GM12878 (cell line): ENCODE data around the gene TIMD4. TPM values are rescaled to one million over a fixed set of nuclear protein-coding genes. Genes with fewer than 3 reads are reported as not detected.

Experiments used
- ATAC-seq: fragments of 200-7000 bp; cut with Tn5 transposase; 3 replicates; pipeline ENCODE4 v1.9.1; 2020; ENCODE audit warnings: mild to moderate bottlenecking, moderate library complexity
- BruUV-seq: library from RNA; stranded (reverse); fragments of 400-500 nt; replicated peaks from 2 replicates; lab custom pipeline; 2021; lab: Mats Ljungman, UMichigan
- CTCF ChIA-PET: fragments of 300-600 bp; sonication (Branson Sonifier 250); formaldehyde crosslinking; extraction: SDS; loops from one replicate; lab custom pipeline; 2021; ENCODE audit warnings: inconsistent platforms; lab: Yijun Ruan, JAX
- POLR2A ChIA-PET: fragments of 350-600 bp; formaldehyde crosslinking; extraction: SDS; loops from one replicate; lab custom pipeline; 2021; ENCODE audit warnings: inconsistent platforms; lab: Charles Lee
- RAD21 ChIA-PET: fragments of 300-600 bp; sonication (Branson Sonifier 250); formaldehyde crosslinking; loops from one replicate; lab custom pipeline; 2023; ENCODE audit warnings: antibody characterized with exemption; ENCODE audit not compliant: unreplicated experiment; lab: Charles Lee
- SMC1A ChIA-PET: fragments of 300-600 bp; sonication (Branson Sonifier 250); formaldehyde crosslinking; loops from one replicate; lab custom pipeline; 2023; ENCODE audit not compliant: unreplicated experiment, uncharacterized antibody; lab: Charles Lee
- DNase-seq: peaks from one replicate; pipeline ENCODE4 v3.0.0-alpha.2; 2011; ENCODE audit warnings: low read depth, low spot score
- FAIRE-seq: peaks from 3 replicates; lab custom pipeline; 2011; peaks lifted over from hg19 to GRCh38; lab: Jason Lieb, UNC
- H2AFZ ChIP-seq: 2 replicates; pipeline ENCODE4 v1.6.0; 2011; ENCODE audit warnings: low read depth, low read length, control low read depth; ENCODE audit not compliant: control insufficient read depth
- H3K27ac ChIP-seq: 2 replicates; pipeline ENCODE4 v1.5.1; 2011; ENCODE audit warnings: control low read depth; ENCODE audit not compliant: control insufficient read depth, insufficient read depth
- H3K27me3 ChIP-seq, 2 experiments: replicated peaks in 1 of 2; 2 replicates each; pipeline versions ENCODE4 v1.6.0 to v1.6.1; 2011; ENCODE audit warnings: low read length in 1 of 2; ENCODE audit not compliant: control insufficient read depth in 2 of 2, insufficient read depth in 2 of 2
- H3K36me3 ChIP-seq, 2 experiments: 2 replicates each; pipeline ENCODE4 v1.5.1; 2011; ENCODE audit warnings: low read length in 1 of 2; ENCODE audit not compliant: control insufficient read depth in 2 of 2, insufficient read depth in 2 of 2
- H3K4me1 ChIP-seq: 2 replicates; pipeline ENCODE4 v1.6.1; 2011; ENCODE audit warnings: mild to moderate bottlenecking, low read length, moderate library complexity, mixed read lengths; ENCODE audit not compliant: control insufficient read depth, insufficient read depth
- H3K4me2 ChIP-seq: 2 replicates; pipeline ENCODE4 v1.6.0; 2011; ENCODE audit warnings: control low read depth; ENCODE audit not compliant: control insufficient read depth, insufficient read depth
- H3K4me3 ChIP-seq: fragments of 200-600 bp; sonication (generic); 2 replicates; pipeline ENCODE4 v1.5.1; 2016
- H3K79me2 ChIP-seq: 2 replicates; pipeline ENCODE4 v1.6.0; 2011; ENCODE audit warnings: low read length; ENCODE audit not compliant: control insufficient read depth, insufficient read depth
- H3K9ac ChIP-seq: 2 replicates; pipeline ENCODE4 v1.8.0; 2011; ENCODE audit warnings: low read length, control low read depth, mixed read lengths; ENCODE audit not compliant: control insufficient read depth, insufficient read depth
- H3K9me3 ChIP-seq: replicated peaks from 3 replicates; pipeline ENCODE4 v1.5.1; 2011; ENCODE audit warnings: mild to moderate bottlenecking, low read length; ENCODE audit not compliant: control insufficient read depth, insufficient read depth
- H4K20me1 ChIP-seq: 2 replicates; pipeline ENCODE4 v1.6.0; 2011; ENCODE audit not compliant: control insufficient read depth, insufficient read depth
- CTCF ChIP-seq, 3 experiments: IDR thresholded peaks in 2 of 3; conservative IDR thresholded peaks in 1 of 3; 2 replicates each; pipeline ENCODE4 v1.5.1; 2011; ENCODE audit warnings: low read depth in 3 of 3, low read length in 3 of 3, mild to moderate bottlenecking in 3 of 3, control low read depth in 2 of 3, moderate library complexity in 2 of 3, inconsistent platforms in 1 of 3, mixed read lengths in 1 of 3; ENCODE audit not compliant: control insufficient read depth in 2 of 3, insufficient read depth in 1 of 3; ENCODE audit errors: extremely low read depth in 1 of 3
- FOXK2 ChIP-seq: fragments of 450-650 bp; IDR thresholded peaks from 2 replicates; pipeline ENCODE4 v1.6.1; 2017; ENCODE audit warnings: mild to moderate bottlenecking, moderate library complexity
- IRF3 ChIP-seq: fragments of 450-650 bp; IDR thresholded peaks from 2 replicates; pipeline ENCODE4 v1.6.1; 2014; ENCODE audit warnings: mild to moderate bottlenecking
- KAT2A ChIP-seq: conservative IDR thresholded peaks from 2 replicates; pipeline ENCODE4 v1.6.1; 2011; ENCODE audit warnings: low read depth, low read length; ENCODE audit not compliant: control insufficient read depth
- KLF5 ChIP-seq: fragments of 450-650 bp; IDR thresholded peaks from 2 replicates; pipeline ENCODE4 v1.6.1; 2014; ENCODE audit warnings: mild to moderate bottlenecking; ENCODE audit not compliant: partially characterized antibody
- NFYA ChIP-seq: IDR thresholded peaks from 2 replicates; pipeline ENCODE4 v1.6.1; 2011; ENCODE audit warnings: low read depth, mild to moderate bottlenecking, low read length, improper control_type of control experiment, borderline replicate concordance
- SMC3 ChIP-seq: IDR thresholded peaks from 2 replicates; pipeline ENCODE4 v1.6.1; 2011; ENCODE audit warnings: low read length, improper control_type of control experiment, borderline replicate concordance
- SP1 ChIP-seq: IDR thresholded peaks from one replicate; pipeline ENCODE4 v1.6.1; 2011; ENCODE audit warnings: low read depth, low read length
- ZBTB40 ChIP-seq: fragments of 450-650 bp; IDR thresholded peaks from 2 replicates; pipeline ENCODE4 v1.6.1; 2016; ENCODE audit warnings: mild to moderate bottlenecking, moderate library complexity, borderline replicate concordance
- ZNF622 ChIP-seq: fragments of 450-650 bp; IDR thresholded peaks from 2 replicates; pipeline ENCODE4 v1.6.1; 2017; ENCODE audit warnings: mild to moderate bottlenecking, inconsistent platforms
- WGBS: methylation state at CpG from one replicate; pipeline ENCODE4 v1.1.6; 2016; ENCODE audit warnings: low lambda C conversion rate; ENCODE audit not compliant: insufficient replicate concordance, insufficient coverage; ENCODE audit errors: missing lambda C conversion rate; 5-methylcytosine and 5-hydroxymethylcytosine counted together
- in situ Hi-C: fragments of 300-500 bp; cut with MboI; formaldehyde crosslinking; loops from 9 replicates; pipeline ENCODE4 v1.14.3; 2018; ENCODE audit warnings: mixed read lengths
- intact Hi-C: fragments of 100-400 bp; cut with micrococcal nuclease; formaldehyde crosslinking; loops from one replicate; pipeline ENCODE4 v1.14.2; 2022; ENCODE audit not compliant: unreplicated experiment
- polyA plus RNA-seq, 11 experiments: library from polyadenylated mRNA; depleted of rRNA in 4 of 11; unstranded in 6 of 11; stranded (reverse) in 5 of 11; fragments of >200 nt; fragmentation: Nextera tagmentation in 4 of 11; fragmentation: Illumina TruSeq in 1 of 11; extraction: Ambion mirVana in 4 of 11; extraction: Trizol in 1 of 11; gene quantifications; 1 replicate in 1 of 11; 2 replicates in 10 of 11; pipeline versions ENCODE4 v1.2.1 to v1.2.3, GENCODE V29; 2011 to 2016; ENCODE audit warnings: inconsistent platforms in 2 of 11, missing spikeins in 2 of 11, low read depth in 1 of 11
- total RNA-seq, 4 experiments: library from RNA; depleted of rRNA in 3 of 4; stranded (reverse); fragments of >200 nt in 3 of 4; fragmentation: Illumina TruSeq in 1 of 4; extraction: Trizol in 1 of 4; gene quantifications; 2 replicates each; pipeline versions ENCODE4 v1.2.1 to v1.2.3, GENCODE V29; 2013 to 2021
- TF ChIP-seq, protein P1 (sequence below): fragments of 450-650 bp; formaldehyde crosslinking; IDR thresholded peaks from 2 replicates; pipeline ENCODE4 v1.4.0; 2020; ENCODE audit warnings: mild to moderate bottlenecking, moderate library complexity

The TIMD4 gene
- total and polyA plus RNA-seq, 10 of the 15 experiments (the other 5 are each of a cell fraction or from before 2014, with no cell fraction given), result 1.3 to 15.4 (median 5.3) TPM

GRCh38 chr5:156913355-156913718 is 49.7 kb downstream of the TIMD4 start:
- no peaks in the 10 kb centered on the region for H4K20me1 ChIP-seq
- intact Hi-C loops (loop anchor here (10.0 kb wide), 1 partner anchor 681 kb away; no protein-coding TSS in a partner anchor), in situ Hi-C loops (no loop called here)
- RAD21 ChIA-PET, result interaction anchor here (0.9 to 9.4 kb wide), 9 partner anchors 9 to 359 kb away, joined by 3 to 218 read pairs (median 7); no protein-coding TSS in a partner anchor
- no peaks in the 10 kb centered on the region for H3K27me3 ChIP-seq
- DNase-seq, result no peak
- no TSS peak for BruUV-seq
- FAIRE-seq, result no peak
- WGBS, result 100% methylated on average over 3 of the region's 3 CpGs
- H3K9ac ChIP-seq, result peak overlapping the region; percentile 36; the same call in 1 of the 2 replicates
- SMC1A ChIA-PET, result interaction anchor here (0.8 to 11.8 kb wide), 12 partner anchors 9 to 229 kb away, joined by 3 to 228 read pairs (median 6); partner anchors contain the start of gene MED7
- peak overlapping the region; percentile 96 for H3K4me2 ChIP-seq
- ATAC-seq, result no peak; the same call in 2 of the 3 replicates
- H3K4me3 ChIP-seq, result peak overlapping the region; percentile 46; the same call in 1 of the 2 replicates
- CTCF ChIA-PET, result interaction anchor here (0.6 to 4.2 kb wide), 6 partner anchors 15 to 24 kb away, joined by 3 to 26 read pairs (median 6); no protein-coding TSS in a partner anchor
- POLR2A ChIA-PET, result interaction anchor here (0.9 to 2.1 kb wide), 4 partner anchors 13 to 33 kb away, joined by 3 to 11 read pairs (median 6); no protein-coding TSS in a partner anchor
- no peaks in the 10 kb centered on the region for H3K9me3 ChIP-seq
- H3K4me1 ChIP-seq, result peaks cover 17% of the 10 kb centered on the region
- peak overlapping the region; percentile 71 for H2AFZ ChIP-seq
- no peaks in the 10 kb centered on the region for H3K79me2 ChIP-seq
- peak overlapping the region; percentile 89 for H3K27ac ChIP-seq
- H3K36me3 ChIP-seq, result no peaks in the 10 kb centered on the region; a peak in 1 of 4 replicates
- no peak for TF ChIP-seq CTCF (IDR thresholded peaks at IDR 0.05 in 2 of 3, conservative IDR thresholded peaks at IDR 0.05 in 1 of 3; ENCODE audit: control insufficient read depth in 2 of 3, extremely low read depth in 1 of 3, insufficient read depth in 1 of 3, low read depth in 3 of 3, low read length in 3 of 3)
- TF ChIP-seq ZNF622, result no peak
- no peak for TF ChIP-seq FOXK2
- TF ChIP-seq, protein P1, sequence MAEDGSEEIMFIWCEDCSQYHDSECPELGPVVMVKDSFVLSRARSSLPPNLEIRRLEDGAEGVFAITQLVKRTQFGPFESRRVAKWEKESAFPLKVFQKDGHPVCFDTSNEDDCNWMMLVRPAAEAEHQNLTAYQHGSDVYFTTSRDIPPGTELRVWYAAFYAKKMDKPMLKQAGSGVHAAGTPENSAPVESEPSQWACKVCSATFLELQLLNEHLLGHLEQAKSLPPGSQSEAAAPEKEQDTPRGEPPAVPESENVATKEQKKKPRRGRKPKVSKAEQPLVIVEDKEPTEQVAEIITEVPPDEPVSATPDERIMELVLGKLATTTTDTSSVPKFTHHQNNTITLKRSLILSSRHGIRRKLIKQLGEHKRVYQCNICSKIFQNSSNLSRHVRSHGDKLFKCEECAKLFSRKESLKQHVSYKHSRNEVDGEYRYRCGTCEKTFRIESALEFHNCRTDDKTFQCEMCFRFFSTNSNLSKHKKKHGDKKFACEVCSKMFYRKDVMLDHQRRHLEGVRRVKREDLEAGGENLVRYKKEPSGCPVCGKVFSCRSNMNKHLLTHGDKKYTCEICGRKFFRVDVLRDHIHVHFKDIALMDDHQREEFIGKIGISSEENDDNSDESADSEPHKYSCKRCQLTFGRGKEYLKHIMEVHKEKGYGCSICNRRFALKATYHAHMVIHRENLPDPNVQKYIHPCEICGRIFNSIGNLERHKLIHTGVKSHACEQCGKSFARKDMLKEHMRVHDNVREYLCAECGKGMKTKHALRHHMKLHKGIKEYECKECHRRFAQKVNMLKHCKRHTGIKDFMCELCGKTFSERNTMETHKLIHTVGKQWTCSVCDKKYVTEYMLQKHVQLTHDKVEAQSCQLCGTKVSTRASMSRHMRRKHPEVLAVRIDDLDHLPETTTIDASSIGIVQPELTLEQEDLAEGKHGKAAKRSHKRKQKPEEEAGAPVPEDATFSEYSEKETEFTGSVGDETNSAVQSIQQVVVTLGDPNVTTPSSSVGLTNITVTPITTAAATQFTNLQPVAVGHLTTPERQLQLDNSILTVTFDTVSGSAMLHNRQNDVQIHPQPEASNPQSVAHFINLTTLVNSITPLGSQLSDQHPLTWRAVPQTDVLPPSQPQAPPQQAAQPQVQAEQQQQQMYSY (CRISPR knock-in tag), result no peak
- TF ChIP-seq NFYA, result no peak
- no peak for TF ChIP-seq KLF5
- no peak for TF ChIP-seq SP1
- no peak for TF ChIP-seq ZBTB40
- no peak for TF ChIP-seq SMC3
- no peak for TF ChIP-seq KAT2A
- TF ChIP-seq IRF3, result no peak
